Measurements from ENCODE around the gene FREY1.

The FREY1 gene

GRCh38 chr11:45934580-45935318 is 27.7 kb upstream of the FREY1 start:
- no peak for TF ChIP-seq CTCF (IDR thresholded peaks at IDR 0.05; ENCODE audit: low read depth, low read length, missing control alignments)
- Histone ChIP-seq H3K4me3 (ENCODE audit: low read depth, low read length) (no peak overlapping the region), H3K27ac (no peak overlapping the region), H3K36me3 (replicated peaks) (peaks cover 35% of the 10 kb centered on the region), H3K27me3 (replicated peaks) (no peaks in the 10 kb centered on the region)
- in situ Hi-C loops (cut with HindIII; ENCODE audit: low pct_ligation_motif_present, low sequenced_read_pairs): no loop called here
- no peak for DNase-seq

GRCh38 chr11:45933846-45934579 is 26.9 kb upstream of the FREY1 start:
- H3K27ac ChIP-seq: no peak overlapping the region
- no peak for DNase-seq
- in situ Hi-C loops (cut with HindIII; ENCODE audit: low pct_ligation_motif_present, low sequenced_read_pairs): no loop called here
- H3K36me3 ChIP-seq (replicated peaks): peaks cover 35% of the 10 kb centered on the region
- no peaks in the 10 kb centered on the region for H3K27me3 ChIP-seq (replicated peaks)
- H3K4me3 ChIP-seq (ENCODE audit: low read depth, low read length): no peak overlapping the region
- no peak for TF ChIP-seq CTCF (IDR thresholded peaks at IDR 0.05; ENCODE audit: low read depth, low read length, missing control alignments)

DNA sequence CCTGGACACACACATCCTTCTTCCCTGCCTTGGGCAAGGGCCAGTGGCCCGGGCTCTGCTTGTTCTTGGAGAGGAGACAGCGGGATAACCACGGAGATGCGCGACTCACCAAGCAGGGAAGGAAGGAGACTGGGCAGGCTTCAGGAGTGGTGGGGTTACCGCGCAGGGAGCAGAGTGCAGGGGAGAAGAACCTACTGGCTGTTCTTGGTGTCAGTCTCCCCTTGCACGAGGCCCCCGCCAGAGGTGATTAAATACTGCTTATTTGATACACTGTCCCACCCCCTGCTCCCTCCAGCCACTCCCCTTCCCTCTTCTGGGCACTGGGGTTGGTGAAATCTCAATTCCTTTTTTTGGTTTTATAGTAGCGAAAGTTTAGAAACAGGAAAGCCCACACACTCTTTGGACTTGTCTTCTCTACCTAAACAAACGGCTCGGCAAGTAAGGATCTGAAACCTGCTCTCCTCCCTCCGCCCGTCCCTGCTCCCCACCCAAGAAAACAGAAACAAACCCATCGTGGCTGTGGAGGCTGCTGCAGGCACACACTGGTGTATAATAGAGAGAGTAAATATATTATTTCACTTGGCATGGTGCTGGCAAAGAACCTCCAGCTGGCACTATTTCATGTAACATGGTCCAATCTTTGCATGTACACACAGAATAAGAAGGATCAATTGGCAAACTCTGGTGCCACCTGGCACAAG is 26.2 kb upstream of the FREY1 start:
- Histone ChIP-seq H3K4me3 (ENCODE audit: low read depth, low read length) (no peak overlapping the region), H3K27ac (no peak overlapping the region), H3K27me3 (replicated peaks) (no peaks in the 10 kb centered on the region), H3K36me3 (replicated peaks) (peaks cover 35% of the 10 kb centered on the region)
- in situ Hi-C loops (cut with HindIII; ENCODE audit: low pct_ligation_motif_present, low sequenced_read_pairs): no loop called here
- TF ChIP-seq CTCF (IDR thresholded peaks at IDR 0.05; ENCODE audit: low read depth, low read length, missing control alignments): no peak
- no peak for DNase-seq

DNA sequence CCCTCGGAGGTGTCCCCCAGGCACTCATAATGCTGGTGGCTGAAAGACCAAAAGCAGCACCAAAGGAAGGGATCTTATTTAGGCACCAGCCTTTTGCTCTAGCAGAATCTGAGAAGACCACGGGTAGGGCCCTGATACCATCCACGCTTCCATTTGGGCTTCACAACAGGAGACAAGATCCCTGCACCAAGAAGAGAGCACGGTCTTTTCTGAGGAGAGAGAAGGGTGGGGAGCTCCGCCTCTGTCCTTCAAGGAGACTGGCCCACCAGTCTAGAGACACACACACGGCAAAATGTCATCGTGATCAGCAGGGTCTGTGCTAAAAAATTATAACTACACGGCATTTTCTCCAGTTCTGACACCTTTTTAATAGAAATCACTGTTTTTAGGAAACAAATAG is 25.1 kb upstream of the FREY1 start:
- no peak overlapping the region for H3K27ac ChIP-seq
- H3K27me3 ChIP-seq (replicated peaks): no peaks in the 10 kb centered on the region
- H3K36me3 ChIP-seq (replicated peaks): peaks cover 35% of the 10 kb centered on the region
- in situ Hi-C loops (cut with HindIII; ENCODE audit: low pct_ligation_motif_present, low sequenced_read_pairs): no loop called here
- H3K4me3 ChIP-seq (ENCODE audit: low read depth, low read length): no peak overlapping the region
- no peak for TF ChIP-seq CTCF (IDR thresholded peaks at IDR 0.05; ENCODE audit: low read depth, low read length, missing control alignments)
- no peak for DNase-seq

- in situ Hi-C loops (cut with HindIII; ENCODE audit: low pct_ligation_motif_present, low sequenced_read_pairs): no loop called here
- Histone ChIP-seq H3K4me3 (ENCODE audit: low read depth, low read length) (no peak overlapping the region), H3K27ac (no peak overlapping the region), H3K27me3 (replicated peaks) (no peaks in the 10 kb centered on the region), H3K36me3 (replicated peaks) (peaks cover 35% of the 10 kb centered on the region)
- TF ChIP-seq CTCF (IDR thresholded peaks at IDR 0.05; ENCODE audit: low read depth, low read length, missing control alignments): no peak
- DNase-seq: no peak
Measured at GRCh38 chr11:45931739-45932138, 24.7 kb upstream of the FREY1 start.

All from brain microvascular endothelial cell (primary cell).